OCI-LY7 (cell line): ENCODE data around the gene LRPAP1. TPM values are rescaled to one million over a fixed set of nuclear protein-coding genes. Genes with fewer than 3 reads are reported as not detected.

ENCODE experiments used
- BruUV-seq: library from RNA; stranded (reverse); fragments of 400-500 nt; replicated peaks from 2 replicates; lab custom pipeline; 2021; lab: Mats Ljungman, UMichigan
- CTCF ChIA-PET: fragments of 300-600 bp; sonication (Branson Sonifier 250); formaldehyde crosslinking; loops from one replicate; lab custom pipeline; 2022; ENCODE audit warnings: antibody characterized with exemption; ENCODE audit not compliant: unreplicated experiment; lab: Charles Lee
- POLR2A ChIA-PET: fragments of 300-600 bp; sonication (Branson Sonifier 250); formaldehyde crosslinking; loops from one replicate; lab custom pipeline; 2022; ENCODE audit warnings: antibody characterized with exemption; lab: Charles Lee
- DNase-seq: peaks from one replicate; pipeline ENCODE4 v3.0.0-alpha.2; 2015; ENCODE audit warnings: low spot score
- H2AFZ ChIP-seq: fragments of 200-600 bp; sonication (generic), shearing (Covaris generic); 2 replicates; pipeline ENCODE4 v1.6.1; 2014; ENCODE audit warnings: mild to moderate bottlenecking, antibody characterized with exemption, low read length, moderate library complexity
- H3K27ac ChIP-seq: fragments of 200-600 bp; sonication (generic); 2 replicates; pipeline ENCODE4 v1.5.1; 2014; ENCODE audit warnings: mixed run types, low read depth, mild to moderate bottlenecking, moderate library complexity, low read length, inconsistent platforms; ENCODE audit not compliant: poor library complexity, severe bottlenecking
- H3K36me3 ChIP-seq: fragments of 200-600 bp; sonication (generic); 2 replicates; pipeline ENCODE4 v1.6.1; 2014; ENCODE audit warnings: mild to moderate bottlenecking, antibody characterized with exemption, low read length, moderate library complexity, mixed read lengths; ENCODE audit not compliant: insufficient read depth
- H3K4me1 ChIP-seq: fragments of 200-600 bp; sonication (generic); 2 replicates; pipeline ENCODE4 v1.5.1; 2014; ENCODE audit warnings: mild to moderate bottlenecking, low read length; ENCODE audit not compliant: insufficient read depth, poor library complexity, severe bottlenecking
- H3K4me2 ChIP-seq: fragments of 200-600 bp; sonication (generic); 2 replicates; pipeline ENCODE4 v1.6.1; 2014; ENCODE audit warnings: mild to moderate bottlenecking, low read length
- H3K4me3 ChIP-seq: fragments of 200-600 bp; sonication (generic); 2 replicates; pipeline ENCODE4 v1.5.1; 2014; ENCODE audit warnings: mild to moderate bottlenecking, low read depth, low read length; ENCODE audit not compliant: poor library complexity, severe bottlenecking
- H3K79me2 ChIP-seq: fragments of 200-600 bp; sonication (generic); 2 replicates; pipeline ENCODE4 v1.6.1; 2016; ENCODE audit warnings: low read depth, mild to moderate bottlenecking, low read length, moderate library complexity, mixed read lengths; ENCODE audit not compliant: insufficient read depth
- H3K9me2 ChIP-seq: fragments of 200-600 bp; sonication (generic); 2 replicates; pipeline ENCODE4 v1.6.1; 2016; ENCODE audit warnings: mild to moderate bottlenecking, low read length, mixed read lengths; ENCODE audit not compliant: insufficient read depth
- H3K9me3 ChIP-seq: fragments of 200-600 bp; sonication (generic); 2 replicates; pipeline ENCODE4 v1.6.1; 2014; ENCODE audit warnings: mild to moderate bottlenecking, mixed run types, low read length, mixed read lengths
- H4K20me1 ChIP-seq: fragments of 200-600 bp; sonication (generic); 2 replicates; pipeline ENCODE4 v1.6.1; 2014; ENCODE audit warnings: mild to moderate bottlenecking, antibody characterized with exemption, low read length, moderate library complexity, mixed read lengths; ENCODE audit not compliant: insufficient read depth
- EZH2phosphoT487 ChIP-seq: fragments of 200-600 bp; sonication (generic); IDR thresholded peaks from 2 replicates; pipeline ENCODE4 v1.6.1; 2018; ENCODE audit warnings: low read depth, borderline replicate concordance, mild to moderate bottlenecking, mixed run types, antibody characterized with exemption, low read length, moderate library complexity, mixed read lengths
- intact Hi-C: fragments of 100-400 bp; cut with micrococcal nuclease; formaldehyde crosslinking; loops from one replicate; pipeline ENCODE4 v1.10.0; 2022; ENCODE audit not compliant: unreplicated experiment
- total RNA-seq, 2 experiments: library from RNA; depleted of rRNA in 1 of 2; stranded (reverse); fragments of >200 nt in 1 of 2; shearing (Covaris generic) in 1 of 2; gene quantifications; 2 replicates each; pipeline ENCODE4 v1.2.3, GENCODE V29; 2014 to 2022
- TF ChIP-seq, protein P1 (sequence below): fragments of 200-600 bp; sonication (generic); conservative IDR thresholded peaks from 2 replicates; pipeline ENCODE4 v1.5.1; 2014; ENCODE audit warnings: mild to moderate bottlenecking, antibody characterized with exemption, low read length, moderate library complexity, mixed read lengths

The LRPAP1 gene
- total RNA-seq, 2 experiments from 2014 or later: 46.2 to 54.7 TPM

- no peaks in the 10 kb centered on the region for H3K36me3 ChIP-seq
- no peaks in the 10 kb centered on the region for H3K9me3 ChIP-seq
- H3K27ac ChIP-seq: no peak overlapping the region
- intact Hi-C loops: no loop called here
- H3K4me3 ChIP-seq: no peak overlapping the region
- no peaks in the 10 kb centered on the region for H3K9me2 ChIP-seq
- H2AFZ ChIP-seq: no peak overlapping the region
- H3K4me1 ChIP-seq: no peaks in the 10 kb centered on the region
- POLR2A ChIA-PET: no interaction called here
- H4K20me1 ChIP-seq: no peaks in the 10 kb centered on the region
- no peak for DNase-seq
- no peaks in the 10 kb centered on the region for H3K79me2 ChIP-seq
- BruUV-seq: no TSS peak
- no peak overlapping the region for H3K4me2 ChIP-seq
- TF ChIP-seq, protein P1, sequence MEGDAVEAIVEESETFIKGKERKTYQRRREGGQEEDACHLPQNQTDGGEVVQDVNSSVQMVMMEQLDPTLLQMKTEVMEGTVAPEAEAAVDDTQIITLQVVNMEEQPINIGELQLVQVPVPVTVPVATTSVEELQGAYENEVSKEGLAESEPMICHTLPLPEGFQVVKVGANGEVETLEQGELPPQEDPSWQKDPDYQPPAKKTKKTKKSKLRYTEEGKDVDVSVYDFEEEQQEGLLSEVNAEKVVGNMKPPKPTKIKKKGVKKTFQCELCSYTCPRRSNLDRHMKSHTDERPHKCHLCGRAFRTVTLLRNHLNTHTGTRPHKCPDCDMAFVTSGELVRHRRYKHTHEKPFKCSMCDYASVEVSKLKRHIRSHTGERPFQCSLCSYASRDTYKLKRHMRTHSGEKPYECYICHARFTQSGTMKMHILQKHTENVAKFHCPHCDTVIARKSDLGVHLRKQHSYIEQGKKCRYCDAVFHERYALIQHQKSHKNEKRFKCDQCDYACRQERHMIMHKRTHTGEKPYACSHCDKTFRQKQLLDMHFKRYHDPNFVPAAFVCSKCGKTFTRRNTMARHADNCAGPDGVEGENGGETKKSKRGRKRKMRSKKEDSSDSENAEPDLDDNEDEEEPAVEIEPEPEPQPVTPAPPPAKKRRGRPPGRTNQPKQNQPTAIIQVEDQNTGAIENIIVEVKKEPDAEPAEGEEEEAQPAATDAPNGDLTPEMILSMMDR: no peak
- TF ChIP-seq EZH2phosphoT487: no peak
- CTCF ChIA-PET: no interaction called here
Measured at GRCh38 chr4:3477750-3478430, 54.3 kb downstream of the LRPAP1 start.

DNA sequence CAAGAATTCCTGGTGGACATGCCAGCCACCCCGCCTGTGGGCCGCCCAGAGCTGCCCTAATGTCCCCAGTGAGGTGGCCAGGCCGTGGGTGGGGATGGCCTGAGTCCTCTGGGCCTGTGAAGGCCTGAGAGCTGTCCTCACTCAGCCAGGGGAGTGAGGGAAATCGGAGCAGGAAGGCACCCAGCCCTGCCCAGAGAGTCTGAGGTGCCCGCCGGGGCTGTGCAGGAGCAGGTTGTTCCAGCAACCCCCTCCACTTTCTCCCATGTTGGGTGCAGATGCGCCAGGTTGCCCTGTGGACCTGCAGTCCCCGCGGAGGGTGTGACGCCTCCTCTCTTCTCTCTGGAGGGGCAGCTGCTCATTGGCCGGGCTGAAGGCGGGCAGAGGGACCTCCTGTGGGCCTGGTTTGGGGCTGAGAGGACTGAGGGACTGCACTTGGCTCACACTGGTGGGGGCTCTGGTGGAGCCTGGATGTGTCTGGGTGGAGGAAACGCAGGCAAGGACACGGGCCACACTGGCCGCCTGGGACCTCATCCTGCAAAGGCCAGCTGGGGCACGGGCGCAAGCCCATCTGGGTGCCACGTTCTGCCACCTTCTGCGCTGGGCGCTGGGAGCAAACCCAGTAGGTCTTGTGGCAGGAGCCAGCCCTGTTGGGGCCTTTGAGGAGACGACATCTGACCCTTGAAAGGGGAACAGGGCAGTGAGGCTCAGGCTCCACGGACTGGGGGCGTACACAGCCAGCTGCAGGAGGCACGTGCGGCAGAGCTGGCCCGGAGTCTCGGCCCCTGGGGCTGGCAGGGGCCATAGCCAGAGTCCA, 55.1 kb downstream of the LRPAP1 start:
- ChIA-PET CTCF (no interaction called here), POLR2A (no interaction called here)
- Histone ChIP-seq H2AFZ (no peak overlapping the region), H3K4me1 (no peaks in the 10 kb centered on the region), H3K36me3 (no peaks in the 10 kb centered on the region), H3K4me3 (no peak overlapping the region), H3K4me2 (no peak overlapping the region), H3K79me2 (no peaks in the 10 kb centered on the region), H3K9me3 (no peaks in the 10 kb centered on the region), H3K27ac (no peak overlapping the region), H4K20me1 (no peaks in the 10 kb centered on the region), H3K9me2 (no peaks in the 10 kb centered on the region)
- intact Hi-C loops: no loop called here
- DNase-seq: no peak
- BruUV-seq: no TSS peak
- no peak for TF ChIP-seq EZH2phosphoT487
- TF ChIP-seq, protein P1: no peak

- Histone ChIP-seq H3K9me2 (no peaks in the 10 kb centered on the region), H3K9me3 (no peaks in the 10 kb centered on the region), H3K4me2 (no peak overlapping the region), H4K20me1 (no peaks in the 10 kb centered on the region), H3K4me1 (no peaks in the 10 kb centered on the region), H2AFZ (no peak overlapping the region), H3K79me2 (no peaks in the 10 kb centered on the region), H3K36me3 (no peaks in the 10 kb centered on the region), H3K27ac (no peak overlapping the region), H3K4me3 (no peak overlapping the region)
- no peak for DNase-seq
- ChIA-PET CTCF (no interaction called here), POLR2A (no interaction called here)
- no TSS peak for BruUV-seq
- TF ChIP-seq, protein P1: no peak
- no peak for TF ChIP-seq EZH2phosphoT487
- intact Hi-C loops: no loop called here
Measured at GRCh38 chr4:3476341-3476747, 55.9 kb downstream of the LRPAP1 start.
